Measurements from ENCODE around the gene ACTG1. TPM values are rescaled to one million over a fixed set of nuclear protein-coding genes. Genes with fewer than 3 reads are reported as not detected.

The ACTG1 gene
- total RNA-seq, 1 donor from 2014 or later = 5,358 TPM

DNA sequence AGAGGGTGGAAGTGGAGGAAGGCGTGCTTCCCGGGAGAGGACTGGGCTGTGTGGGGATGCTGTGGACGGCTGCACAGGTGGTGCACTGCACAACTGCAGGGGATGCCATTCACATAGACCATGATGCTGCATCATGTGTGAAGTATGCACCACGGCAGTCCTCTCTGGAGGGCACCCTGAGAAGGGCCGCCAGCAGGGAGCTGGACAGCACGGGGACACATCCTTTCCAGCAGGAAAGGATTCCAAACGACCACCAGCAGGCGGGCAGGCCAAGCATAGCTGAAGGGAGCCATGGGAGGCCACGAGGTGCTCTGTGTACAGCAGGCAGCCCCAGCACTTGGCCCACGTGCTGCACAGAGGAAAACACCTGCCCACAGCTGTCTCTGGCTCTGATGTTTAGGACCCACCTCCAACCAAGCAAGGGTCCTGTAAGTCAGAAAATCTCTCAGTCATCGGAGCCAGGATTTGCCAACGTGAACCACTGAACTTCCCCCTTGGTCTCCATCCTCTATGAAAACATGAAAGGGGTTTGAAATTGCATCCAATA is 10.1 kb downstream of the ACTG1 start:
- no peak for FAIRE-seq
- no peak for DNase-seq (ENCODE audit: low spot score in 2 of 2)

DNA sequence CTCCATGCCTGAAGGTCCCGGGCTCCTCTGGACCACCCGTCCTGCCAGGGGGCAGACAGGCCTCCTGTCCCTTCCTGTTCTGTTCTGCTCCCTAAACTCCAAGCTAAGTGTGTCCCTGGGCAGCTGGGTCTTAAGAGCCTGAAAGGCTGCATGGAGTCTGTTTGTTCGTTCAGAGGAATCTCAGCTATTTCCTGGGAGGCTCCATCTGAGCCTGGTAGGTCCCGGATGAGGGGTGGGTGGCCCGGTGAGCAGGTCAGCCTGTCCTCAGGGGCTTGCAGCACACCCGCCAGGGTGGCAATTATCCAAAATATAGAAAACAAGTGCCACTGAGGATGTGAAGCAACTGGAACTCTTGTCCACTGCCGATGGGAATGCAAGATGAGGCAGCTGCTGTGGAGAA is 12.6 kb downstream of the ACTG1 start:
- no peak for DNase-seq (ENCODE audit: low spot score in 2 of 2)
- no peak for FAIRE-seq

DNA sequence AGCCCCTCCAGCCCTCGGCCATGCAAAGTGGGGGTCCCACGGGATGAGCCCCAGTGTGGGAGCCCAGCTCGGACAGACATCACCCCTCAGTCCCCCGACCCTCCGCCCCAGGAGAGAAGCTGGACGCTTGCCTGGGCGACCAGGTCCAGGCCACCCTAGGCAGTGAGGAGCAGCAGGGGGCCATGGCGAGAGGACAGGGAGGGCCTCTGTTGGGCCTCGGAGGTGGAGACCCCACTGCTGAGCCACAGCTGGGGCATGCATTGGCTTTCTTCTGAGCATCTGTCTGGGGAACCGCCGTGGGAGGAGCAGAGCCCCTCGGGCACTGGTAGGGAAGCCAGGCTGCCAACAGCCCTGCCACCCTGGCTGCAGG is 13.0 kb downstream of the ACTG1 start:
- DNase-seq (ENCODE audit: low spot score in 2 of 2) (no peak), FAIRE-seq (no peak)

DNA sequence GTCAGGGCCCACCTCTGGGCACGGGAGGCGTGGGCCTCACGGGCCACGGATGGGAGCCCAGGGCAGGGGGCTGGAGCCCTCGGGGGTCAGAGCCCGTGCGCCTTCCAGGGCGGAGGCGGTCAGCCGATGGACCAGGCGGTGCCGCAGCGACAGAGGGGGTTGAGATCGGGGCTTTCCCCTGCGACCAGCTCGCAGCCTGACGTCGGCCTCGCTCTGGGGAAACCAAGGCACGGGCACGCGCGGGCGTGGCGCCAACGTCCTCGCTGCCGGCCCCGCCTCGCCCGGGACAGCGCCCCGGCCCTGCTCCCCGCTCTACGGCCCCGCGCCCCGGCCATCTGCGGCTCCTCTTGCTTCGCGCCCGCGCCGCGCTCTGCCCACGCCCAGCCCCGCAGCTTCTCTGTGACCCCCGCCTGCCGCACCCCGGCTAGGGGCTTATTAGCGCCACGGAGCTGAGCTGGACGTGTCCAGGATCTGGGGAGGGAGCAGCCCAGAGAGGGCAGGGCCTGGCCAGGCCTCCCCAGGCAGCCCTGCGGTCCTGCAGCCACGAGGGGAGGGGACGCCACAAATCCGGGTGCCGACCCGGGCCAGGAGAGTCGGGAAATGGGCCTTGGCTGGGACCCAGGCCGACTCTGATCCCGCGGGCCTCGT is 13.5 kb downstream of the ACTG1 start:
- DNase-seq (ENCODE audit: low spot score in 2 of 2) = no peak

DNA sequence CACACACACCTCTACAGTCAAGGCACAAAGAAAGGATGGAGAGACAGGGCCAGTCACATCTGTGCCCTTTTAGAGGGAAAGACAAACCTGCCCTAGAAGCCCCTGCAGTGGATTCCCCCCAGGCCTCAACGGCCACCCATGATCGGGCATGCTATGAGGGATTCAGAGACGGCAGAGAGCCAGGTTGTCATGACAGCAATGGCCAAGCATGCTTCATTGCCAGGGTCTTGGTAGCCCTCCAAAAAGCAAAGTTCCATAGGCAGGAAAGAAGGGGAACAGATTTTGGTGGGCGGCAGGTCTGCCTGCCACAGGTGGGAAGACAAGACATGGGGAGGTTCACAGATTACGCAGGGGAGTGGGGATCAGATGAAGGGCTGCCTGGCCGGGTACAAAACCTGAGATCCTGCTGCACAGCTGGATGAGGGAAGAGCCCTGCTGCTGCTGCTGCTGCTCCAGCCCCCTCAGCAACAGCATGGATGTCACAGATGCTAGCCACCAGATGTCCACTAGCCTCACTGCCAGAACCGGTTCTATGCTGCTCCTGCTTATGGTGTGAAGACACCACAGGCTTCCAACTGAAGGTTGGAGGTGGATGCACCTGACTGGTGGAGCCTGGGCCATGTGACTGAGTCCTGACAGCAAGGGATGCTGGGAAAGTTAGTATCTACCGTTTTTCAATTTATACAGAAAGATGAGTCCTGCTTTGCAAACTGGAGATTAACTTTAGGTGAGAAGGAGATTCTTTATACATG is 17.8 kb downstream of the ACTG1 start:
- DNase-seq (ENCODE audit: low spot score in 2 of 2) (no peak), FAIRE-seq (no peak)

More for the DNA sequence above, 13.5 kb downstream of the ACTG1 start:
- no peak for FAIRE-seq

DNA sequence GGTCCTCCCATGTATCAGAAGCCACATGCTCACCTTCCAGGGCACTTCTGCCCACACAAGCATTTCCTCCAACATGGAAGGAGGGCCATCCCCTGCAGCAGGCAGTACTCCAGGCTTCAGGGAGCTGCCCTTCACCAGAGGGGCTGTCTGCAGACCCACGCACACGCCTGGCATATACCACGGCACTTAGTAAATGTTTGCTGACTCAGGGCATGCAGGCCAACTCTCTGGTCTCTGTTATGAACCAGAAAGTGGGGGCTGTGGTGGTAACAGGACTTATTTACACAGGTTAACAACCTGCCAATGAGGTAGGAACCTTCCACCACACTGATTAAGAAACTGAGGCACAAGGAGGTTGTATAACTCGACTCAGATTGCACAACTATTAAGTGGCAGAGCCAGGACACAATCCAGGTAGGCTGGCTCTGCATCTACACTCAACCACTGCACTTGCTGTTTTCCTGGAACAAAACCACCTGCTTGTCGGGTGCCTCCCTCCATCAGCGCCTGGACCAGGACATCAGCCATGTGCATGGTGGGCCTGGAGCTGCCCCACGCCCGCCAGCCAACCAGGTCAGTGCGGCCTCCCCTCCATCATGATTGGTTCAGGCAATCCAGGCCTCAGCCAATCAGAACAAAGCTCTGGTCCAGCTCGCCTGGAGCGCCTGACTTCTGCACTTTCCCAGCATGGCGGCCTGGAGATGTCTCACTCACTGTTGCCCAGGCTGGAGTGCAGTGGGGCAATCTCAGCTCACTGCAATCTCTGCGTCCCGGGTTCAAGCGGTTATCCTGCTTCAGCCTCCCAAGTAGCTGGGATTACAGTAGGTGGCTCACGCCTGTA is 19.2 kb downstream of the ACTG1 start:
- FAIRE-seq = no peak
- no peak for DNase-seq (ENCODE audit: low spot score in 2 of 2)

DNA sequence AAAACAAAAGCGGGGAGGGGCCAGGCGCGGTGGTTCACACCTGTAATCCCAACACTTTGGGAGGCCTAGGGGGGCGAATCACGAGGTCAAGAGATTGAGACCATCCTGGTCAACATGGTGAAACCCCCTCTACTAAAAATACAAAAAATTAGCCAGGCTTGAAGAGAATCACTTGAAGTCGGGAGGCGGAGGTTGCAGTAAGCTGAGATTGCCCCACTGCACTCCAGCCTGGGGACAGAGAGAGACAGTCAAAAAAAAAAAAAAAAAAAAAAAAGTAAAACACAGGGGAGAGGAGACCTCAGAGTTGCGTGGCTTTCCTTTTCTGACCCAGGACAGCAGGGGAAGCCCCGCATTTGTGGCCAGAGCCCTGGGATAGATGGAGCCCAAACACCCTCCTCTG is 19.9 kb downstream of the ACTG1 start:
- no peak for DNase-seq (ENCODE audit: low spot score in 2 of 2)
- FAIRE-seq = no peak

DNA sequence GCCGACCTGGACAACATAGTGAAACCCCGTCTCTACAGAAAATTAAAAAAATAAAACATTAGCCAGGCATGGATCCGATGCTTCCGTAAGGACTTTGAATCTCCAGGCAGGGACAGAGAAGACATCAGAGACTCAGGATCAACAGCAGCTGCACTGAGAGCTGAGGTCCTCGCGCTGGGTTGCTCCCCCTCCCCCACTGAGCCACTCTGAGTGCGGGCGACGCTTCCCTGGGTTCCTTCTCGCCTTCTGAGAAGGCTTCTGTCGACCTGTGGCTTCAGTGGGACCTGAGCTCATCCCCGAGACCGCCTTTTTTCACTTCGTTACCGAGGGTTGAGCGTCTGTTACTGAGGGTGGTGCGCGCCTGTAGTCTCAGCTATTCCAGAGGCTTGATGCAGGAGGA is 20.4 kb downstream of the ACTG1 start:
- FAIRE-seq (no peak), DNase-seq (ENCODE audit: low spot score in 2 of 2) (no peak)

DNA sequence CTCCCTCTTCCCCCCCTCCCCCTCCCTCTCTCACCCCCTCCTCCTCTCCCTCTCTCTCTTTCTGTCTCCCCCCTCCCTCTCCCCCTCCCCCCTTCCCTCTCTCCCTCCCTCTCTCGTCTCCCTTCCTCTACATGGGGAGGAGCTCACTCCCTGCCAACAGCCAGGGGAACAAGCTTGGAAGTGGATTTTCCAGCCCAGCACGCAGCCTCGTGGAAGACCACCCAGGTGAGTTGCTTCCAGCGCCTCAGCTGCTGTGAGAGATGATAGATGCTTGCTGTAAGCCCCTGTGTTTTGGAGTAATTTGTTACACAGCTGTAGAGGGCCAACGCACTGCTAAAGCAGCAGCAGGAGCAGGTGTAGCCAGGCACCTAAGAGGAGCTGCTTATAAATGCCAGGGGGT is 20.8 kb downstream of the ACTG1 start:
- DNase-seq (ENCODE audit: low spot score in 2 of 2) = no peak
- no peak for FAIRE-seq

DNA sequence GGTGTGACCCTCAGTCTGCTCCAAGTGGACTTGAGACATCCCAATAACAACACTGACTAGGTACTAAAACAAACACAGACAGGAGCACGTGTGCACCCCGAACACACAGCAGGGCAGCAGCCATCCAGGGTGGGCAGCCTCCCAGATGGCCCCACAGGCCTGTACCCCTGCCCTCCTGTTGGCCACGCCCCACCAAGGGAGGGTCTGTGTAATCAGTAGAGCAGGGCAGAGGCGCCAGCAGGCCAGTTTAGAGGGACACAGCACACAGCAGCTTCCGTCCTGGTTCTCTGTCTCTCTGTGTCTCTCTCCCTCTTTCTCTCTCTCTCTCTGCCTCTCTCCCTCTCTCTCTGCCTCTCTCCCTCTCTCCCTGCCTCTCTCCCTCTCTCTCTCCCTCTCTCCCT is 21.4 kb downstream of the ACTG1 start:
- DNase-seq (ENCODE audit: low spot score in 2 of 2) = no peak
- FAIRE-seq = no peak

DNA sequence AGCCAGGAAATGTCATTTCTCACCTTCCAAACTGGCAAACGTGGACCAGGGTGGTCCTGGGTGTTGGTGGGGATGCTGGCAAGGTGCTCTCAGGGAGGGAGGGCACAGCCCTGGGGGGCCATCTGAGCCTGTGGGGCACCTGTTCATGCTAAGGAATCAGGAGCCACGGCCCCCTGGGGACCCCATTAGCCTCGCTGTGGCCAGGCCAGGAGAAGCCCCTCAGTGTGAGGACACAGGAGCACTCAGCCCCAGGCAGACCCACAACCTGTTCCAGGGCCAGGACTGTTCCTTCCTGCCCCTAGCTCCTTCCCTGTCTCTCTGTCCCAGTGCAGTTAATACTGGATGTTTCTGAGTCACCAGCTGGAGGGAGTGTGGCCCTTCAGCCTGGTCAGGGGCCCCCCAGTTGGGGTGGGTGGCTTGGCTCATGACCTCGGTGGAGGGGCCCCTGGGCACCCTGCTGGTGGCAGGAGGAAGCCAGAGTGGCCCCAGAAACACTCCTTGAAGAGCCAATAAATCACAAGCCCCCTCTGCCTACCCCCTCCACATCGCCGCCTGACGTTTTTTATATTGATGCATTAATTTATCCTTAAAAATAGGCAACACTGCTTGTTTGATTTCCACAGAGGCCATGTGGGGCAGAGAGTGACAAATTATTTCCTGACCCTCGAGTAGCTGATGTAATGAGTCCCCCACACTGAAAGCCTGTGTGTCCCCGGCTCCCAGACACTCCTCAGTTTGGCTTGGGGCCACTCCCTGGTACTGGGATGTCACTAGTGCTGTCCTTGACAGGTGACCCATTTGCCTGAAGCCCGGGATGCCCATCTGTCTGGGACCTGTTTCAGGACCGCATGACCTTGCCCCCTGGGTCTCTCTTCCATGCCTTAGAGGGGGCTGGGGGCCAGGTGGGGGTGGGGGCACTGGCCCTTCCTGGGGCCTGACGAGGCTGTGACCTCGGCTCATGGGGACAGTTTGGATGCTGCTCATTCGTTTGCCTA is 22.3 kb downstream of the ACTG1 start:
- DNase-seq (ENCODE audit: low spot score in 2 of 2) (no peak), FAIRE-seq (no peak)

DNA sequence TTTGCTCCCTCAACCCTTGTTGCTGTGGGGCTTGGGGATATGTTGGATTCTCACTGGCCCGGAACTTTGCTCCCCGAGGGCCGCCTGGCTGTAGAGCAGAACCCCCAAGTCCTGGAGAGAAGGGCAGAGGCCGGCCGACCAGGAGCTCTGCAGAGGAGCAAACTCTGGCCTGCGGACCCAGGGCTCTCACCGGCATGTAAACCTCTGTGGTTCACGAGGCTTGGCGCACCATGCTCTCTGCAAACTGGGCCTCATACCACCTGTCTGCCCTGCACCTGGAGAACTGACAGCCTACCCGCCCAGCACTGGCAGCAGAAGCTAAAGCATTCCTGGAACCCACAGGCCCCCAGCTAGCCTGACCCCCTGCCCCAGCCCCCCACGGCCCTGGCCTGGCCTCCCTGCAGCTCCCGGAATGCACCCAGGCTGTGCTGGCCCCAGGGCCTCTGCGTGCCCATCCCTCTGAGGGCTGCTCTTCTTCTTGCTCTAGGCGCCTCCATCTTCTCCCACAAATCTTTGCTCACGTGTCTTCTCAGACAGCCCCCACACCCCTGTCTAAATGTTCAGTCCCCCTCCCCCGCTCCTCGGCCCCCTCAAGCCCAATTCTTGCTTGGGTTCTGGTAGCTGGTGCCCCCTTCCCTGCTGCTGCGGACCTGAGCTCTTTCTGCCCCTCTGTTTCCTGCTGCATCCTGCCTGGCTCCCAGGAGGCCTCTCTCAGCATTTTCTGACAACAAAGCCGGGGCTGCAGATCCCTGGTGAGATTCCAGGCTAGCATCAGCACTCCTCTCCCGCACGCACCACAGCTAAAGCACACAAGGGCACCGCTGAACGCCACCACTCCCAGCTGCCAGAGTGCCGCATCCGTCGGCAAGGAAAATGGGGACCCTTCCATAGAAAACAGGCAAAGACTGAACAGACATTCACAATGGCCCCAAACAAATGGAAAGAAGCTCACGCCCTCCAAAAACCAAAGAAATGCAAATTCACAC is 23.3 kb downstream of the ACTG1 start:
- no peak for FAIRE-seq

DNA sequence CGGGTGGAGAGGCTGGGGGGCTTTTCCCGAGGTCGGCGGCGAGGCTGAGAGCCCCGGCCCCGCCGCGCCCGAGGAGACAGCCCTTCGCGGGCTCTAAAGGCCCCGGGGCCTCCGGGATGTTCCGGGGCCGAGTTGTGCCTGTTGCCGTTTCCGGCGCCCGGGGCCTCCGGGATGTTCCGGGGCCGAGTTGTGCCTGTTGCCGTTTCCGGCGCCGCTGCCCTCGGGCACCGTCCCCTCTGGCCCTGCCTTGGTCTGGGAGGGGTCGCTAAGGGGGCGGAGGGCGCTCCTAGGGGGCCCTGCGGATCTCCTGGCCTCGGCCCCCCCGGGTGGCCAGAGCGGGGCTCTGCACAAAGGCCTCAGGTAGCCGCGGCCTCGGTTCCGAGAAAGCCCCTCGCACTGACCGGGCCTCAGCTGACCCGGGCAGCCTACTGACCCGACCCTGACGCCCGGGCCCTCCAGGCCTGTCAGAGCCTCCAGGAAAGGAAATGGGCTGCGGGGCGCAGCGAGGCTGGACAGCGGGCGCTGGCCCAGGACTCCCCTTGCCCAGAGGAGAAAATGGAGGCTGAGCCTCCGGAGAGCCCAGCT is 24.2 kb downstream of the ACTG1 start:
- FAIRE-seq (no peak), DNase-seq (ENCODE audit: low spot score in 2 of 2) (no peak)

More for the DNA sequence above, 23.3 kb downstream of the ACTG1 start:
- no peak for DNase-seq (ENCODE audit: low spot score in 2 of 2)

DNA sequence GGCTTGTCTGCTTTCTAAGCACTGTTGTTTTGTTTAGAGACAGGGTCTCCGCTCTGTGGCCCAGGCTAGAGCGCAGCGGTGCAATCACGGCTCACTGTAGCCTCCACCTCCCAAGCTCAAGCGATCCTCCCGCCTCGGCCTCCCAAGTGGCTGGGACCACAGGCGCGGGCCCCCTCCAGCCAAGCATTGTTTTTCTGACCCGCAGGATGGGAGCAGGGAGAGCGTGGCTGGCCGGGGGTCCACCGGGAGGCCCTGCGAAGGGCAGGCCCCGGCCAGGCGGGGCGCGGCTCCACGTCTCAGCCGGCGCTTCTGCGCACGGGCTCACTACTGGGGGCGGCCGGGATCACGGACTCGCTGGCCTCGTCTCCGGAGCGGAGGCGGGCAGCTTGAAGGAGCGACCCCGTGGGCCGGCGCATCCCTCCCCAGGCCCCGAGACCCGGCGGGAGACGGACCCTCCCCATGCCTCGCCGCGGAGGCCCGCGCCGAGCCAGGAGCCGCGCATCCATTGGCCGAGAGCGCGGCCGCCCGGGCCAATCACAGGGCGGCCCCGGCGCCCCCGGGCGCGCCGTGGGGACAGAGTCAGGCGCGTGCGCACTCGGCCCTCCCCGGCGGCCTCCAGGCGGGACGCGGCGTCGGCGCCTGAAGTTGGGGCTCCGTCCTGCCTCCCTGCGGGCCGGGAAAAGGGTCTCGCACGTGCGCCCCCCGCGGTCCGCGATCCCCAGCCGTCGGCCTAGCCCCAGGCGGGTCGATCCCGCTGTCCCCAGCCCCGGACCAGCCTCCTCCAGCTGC is 24.9 kb downstream of the ACTG1 start:
- FAIRE-seq (no peak), DNase-seq (ENCODE audit: low spot score in 2 of 2) (peak; percentile 98)

DNA sequence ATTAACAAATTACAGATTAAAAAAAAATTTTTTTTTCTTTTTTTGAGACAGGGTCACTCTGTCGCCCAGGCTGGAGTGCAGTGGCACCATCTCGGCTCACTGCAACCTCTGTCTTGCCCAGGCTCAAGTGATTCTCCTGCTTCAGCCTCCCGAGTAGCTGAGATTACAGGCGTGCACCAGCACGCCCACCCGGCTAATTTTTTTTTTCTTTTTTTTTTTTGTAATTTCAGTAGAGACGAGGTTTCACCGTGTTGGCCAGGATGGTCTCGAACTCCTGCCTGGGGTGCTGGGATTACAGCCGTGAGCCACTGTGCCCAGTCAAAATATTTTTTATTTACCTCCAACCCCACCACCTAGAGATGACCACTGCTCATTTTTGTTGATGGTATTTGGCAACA is 25.5 kb downstream of the ACTG1 start:
- DNase-seq (ENCODE audit: low spot score in 2 of 2) = no peak
- no peak for FAIRE-seq

DNA sequence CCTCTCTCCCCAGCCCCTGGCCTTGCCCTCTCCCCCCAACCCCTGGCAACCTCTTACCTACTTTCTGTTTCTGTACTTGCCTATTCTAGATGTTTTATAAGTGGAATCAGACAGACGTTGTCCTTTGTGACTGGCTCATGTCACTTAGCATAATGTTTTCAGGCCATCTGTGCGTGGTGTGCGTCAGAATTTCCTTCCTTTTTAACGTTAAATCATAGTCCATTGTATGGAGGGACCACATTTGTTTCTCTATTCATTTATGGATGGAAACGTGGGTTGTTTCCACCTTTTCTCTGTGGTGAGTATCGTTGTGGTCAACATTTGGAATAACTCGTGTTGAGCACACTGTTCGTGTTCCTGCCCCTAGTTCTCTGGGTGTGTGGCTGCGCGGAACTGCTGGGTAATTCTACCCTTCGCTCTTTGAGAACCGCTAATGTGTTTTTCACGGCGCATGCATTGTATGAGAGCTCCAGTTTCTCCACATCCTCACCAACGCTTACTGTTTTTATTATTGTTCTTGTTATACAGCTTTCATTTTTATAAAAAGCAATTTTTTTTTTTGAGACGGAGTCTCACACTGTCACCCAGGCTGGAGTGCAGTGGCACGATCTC is 26.3 kb downstream of the ACTG1 start:
- FAIRE-seq = no peak
- DNase-seq (ENCODE audit: low spot score in 2 of 2) = no peak
